Measurements from ENCODE around the gene ADCY9. TPM values are rescaled to one million over a fixed set of nuclear protein-coding genes. Genes with fewer than 3 reads are reported as not detected.

ADCY9 gene
- total and polyA plus RNA-seq, 2 experiments from 2014 or later: 2.2 to 18.3 TPM

DNA sequence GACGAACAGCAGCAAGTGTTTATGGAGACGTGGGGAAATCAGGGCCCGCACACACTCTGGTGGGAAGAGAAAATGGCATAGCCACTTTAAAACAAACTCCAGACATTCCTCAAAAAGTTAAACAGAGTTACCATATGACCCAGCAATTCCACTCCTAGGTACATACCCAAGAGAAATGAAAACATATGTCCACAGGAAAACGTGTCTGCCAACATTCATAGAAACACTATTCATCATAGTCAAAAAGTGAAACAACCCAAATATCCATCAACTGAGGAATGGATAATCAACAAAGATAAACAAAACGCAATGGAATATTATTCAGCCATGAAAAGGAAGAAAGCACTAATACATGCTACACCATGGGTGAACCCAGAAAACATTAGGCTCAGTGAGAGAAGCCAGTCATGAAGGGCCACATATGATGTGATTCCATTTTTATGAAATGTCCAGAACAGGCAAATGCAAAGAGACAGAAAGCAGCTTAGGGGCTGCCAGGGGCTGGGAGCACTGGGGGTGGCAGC is 32.8 kb downstream of the ADCY9 start (continued):
- TF ChIP-seq, protein P1, sequence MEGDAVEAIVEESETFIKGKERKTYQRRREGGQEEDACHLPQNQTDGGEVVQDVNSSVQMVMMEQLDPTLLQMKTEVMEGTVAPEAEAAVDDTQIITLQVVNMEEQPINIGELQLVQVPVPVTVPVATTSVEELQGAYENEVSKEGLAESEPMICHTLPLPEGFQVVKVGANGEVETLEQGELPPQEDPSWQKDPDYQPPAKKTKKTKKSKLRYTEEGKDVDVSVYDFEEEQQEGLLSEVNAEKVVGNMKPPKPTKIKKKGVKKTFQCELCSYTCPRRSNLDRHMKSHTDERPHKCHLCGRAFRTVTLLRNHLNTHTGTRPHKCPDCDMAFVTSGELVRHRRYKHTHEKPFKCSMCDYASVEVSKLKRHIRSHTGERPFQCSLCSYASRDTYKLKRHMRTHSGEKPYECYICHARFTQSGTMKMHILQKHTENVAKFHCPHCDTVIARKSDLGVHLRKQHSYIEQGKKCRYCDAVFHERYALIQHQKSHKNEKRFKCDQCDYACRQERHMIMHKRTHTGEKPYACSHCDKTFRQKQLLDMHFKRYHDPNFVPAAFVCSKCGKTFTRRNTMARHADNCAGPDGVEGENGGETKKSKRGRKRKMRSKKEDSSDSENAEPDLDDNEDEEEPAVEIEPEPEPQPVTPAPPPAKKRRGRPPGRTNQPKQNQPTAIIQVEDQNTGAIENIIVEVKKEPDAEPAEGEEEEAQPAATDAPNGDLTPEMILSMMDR (conservative IDR thresholded peaks at IDR 0.05; ENCODE audit: low read depth in 2 of 2): no peak
- no peak for TF ChIP-seq NANOG (IDR thresholded peaks at IDR 0.05; ENCODE audit: borderline replicate concordance)
- no peak for TF ChIP-seq ZNF114 (CRISPR knock-in tag; IDR thresholded peaks at IDR 0.05)
- no peak for TF ChIP-seq ZNF331 (CRISPR knock-in tag; IDR thresholded peaks at IDR 0.05; ENCODE audit: low read depth)
- no peak for TF ChIP-seq POLR2AphosphoS5 (IDR thresholded peaks at IDR 0.05; ENCODE audit: low read depth)

DNA sequence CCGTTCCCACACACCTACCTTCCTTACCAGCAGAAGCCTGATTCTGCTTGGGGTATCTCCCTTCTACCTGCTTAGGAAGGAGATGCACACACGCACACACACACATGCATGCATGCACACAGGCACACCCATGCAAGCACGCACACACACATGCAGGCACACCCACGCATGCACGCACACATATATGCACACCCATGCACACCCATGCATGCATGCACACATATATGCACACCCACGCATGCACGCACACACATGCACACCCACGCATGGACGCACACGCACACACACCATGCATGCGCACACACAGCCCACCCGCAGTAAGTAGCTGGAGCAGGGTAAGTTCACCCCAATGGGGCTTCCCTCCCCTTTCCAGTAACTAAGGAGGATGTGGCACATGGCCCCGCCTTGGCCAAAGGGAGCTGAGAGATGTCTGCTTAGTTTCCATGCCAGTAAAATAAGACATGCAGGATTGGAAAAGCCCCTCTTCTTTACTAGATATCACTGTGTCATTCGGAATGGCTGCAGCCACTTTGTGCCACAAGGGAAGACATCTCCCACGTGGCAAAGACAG is 33.7 kb downstream of the ADCY9 start:
- no peak overlapping the region for H3K27ac Mint-ChIP-seq
- peaks cover 12% of the 10 kb centered on the region for H3K4me1 Mint-ChIP-seq
- Histone ChIP-seq H4K20me1 (replicated peaks; ENCODE audit: insufficient read depth) (no peaks in the 10 kb centered on the region), H3K4me2 (no peak overlapping the region), H3K36me3 (ENCODE audit: insufficient read depth) (no peaks in the 10 kb centered on the region), H3K27ac (ENCODE audit: low read depth) (no peak overlapping the region), H2AFZ (no peak overlapping the region), H3K79me2 (replicated peaks; ENCODE audit: insufficient read depth) (peaks cover 4% of the 10 kb centered on the region; the same call in 1 of the 2 replicates), H3K9me2 (ENCODE audit: insufficient read depth) (no peaks in the 10 kb centered on the region), H3K4me3 (no peak overlapping the region), H3F3A (replicated peaks; ENCODE audit: low read depth) (0 out of 2 replicates have a peak, but pooled peaks cover 3% of the 10 kb centered on the region), H3K4me1 (ENCODE audit: insufficient read depth) (peaks cover 7% of the 10 kb centered on the region), H3K27me3 (ENCODE audit: insufficient read depth) (no peaks in the 10 kb centered on the region)
- no peaks in the 10 kb centered on the region; the same call in 2 of the 3 replicates for H3K36me3 Mint-ChIP-seq (ENCODE audit: low read depth)
- TF ChIP-seq CREB1 (CRISPR knock-in tag; IDR thresholded peaks at IDR 0.05; ENCODE audit: low read depth): no peak
- no peak for TF ChIP-seq JUNB (IDR thresholded peaks at IDR 0.05; ENCODE audit: unreplicated experiment)
- TF ChIP-seq, protein P2, sequence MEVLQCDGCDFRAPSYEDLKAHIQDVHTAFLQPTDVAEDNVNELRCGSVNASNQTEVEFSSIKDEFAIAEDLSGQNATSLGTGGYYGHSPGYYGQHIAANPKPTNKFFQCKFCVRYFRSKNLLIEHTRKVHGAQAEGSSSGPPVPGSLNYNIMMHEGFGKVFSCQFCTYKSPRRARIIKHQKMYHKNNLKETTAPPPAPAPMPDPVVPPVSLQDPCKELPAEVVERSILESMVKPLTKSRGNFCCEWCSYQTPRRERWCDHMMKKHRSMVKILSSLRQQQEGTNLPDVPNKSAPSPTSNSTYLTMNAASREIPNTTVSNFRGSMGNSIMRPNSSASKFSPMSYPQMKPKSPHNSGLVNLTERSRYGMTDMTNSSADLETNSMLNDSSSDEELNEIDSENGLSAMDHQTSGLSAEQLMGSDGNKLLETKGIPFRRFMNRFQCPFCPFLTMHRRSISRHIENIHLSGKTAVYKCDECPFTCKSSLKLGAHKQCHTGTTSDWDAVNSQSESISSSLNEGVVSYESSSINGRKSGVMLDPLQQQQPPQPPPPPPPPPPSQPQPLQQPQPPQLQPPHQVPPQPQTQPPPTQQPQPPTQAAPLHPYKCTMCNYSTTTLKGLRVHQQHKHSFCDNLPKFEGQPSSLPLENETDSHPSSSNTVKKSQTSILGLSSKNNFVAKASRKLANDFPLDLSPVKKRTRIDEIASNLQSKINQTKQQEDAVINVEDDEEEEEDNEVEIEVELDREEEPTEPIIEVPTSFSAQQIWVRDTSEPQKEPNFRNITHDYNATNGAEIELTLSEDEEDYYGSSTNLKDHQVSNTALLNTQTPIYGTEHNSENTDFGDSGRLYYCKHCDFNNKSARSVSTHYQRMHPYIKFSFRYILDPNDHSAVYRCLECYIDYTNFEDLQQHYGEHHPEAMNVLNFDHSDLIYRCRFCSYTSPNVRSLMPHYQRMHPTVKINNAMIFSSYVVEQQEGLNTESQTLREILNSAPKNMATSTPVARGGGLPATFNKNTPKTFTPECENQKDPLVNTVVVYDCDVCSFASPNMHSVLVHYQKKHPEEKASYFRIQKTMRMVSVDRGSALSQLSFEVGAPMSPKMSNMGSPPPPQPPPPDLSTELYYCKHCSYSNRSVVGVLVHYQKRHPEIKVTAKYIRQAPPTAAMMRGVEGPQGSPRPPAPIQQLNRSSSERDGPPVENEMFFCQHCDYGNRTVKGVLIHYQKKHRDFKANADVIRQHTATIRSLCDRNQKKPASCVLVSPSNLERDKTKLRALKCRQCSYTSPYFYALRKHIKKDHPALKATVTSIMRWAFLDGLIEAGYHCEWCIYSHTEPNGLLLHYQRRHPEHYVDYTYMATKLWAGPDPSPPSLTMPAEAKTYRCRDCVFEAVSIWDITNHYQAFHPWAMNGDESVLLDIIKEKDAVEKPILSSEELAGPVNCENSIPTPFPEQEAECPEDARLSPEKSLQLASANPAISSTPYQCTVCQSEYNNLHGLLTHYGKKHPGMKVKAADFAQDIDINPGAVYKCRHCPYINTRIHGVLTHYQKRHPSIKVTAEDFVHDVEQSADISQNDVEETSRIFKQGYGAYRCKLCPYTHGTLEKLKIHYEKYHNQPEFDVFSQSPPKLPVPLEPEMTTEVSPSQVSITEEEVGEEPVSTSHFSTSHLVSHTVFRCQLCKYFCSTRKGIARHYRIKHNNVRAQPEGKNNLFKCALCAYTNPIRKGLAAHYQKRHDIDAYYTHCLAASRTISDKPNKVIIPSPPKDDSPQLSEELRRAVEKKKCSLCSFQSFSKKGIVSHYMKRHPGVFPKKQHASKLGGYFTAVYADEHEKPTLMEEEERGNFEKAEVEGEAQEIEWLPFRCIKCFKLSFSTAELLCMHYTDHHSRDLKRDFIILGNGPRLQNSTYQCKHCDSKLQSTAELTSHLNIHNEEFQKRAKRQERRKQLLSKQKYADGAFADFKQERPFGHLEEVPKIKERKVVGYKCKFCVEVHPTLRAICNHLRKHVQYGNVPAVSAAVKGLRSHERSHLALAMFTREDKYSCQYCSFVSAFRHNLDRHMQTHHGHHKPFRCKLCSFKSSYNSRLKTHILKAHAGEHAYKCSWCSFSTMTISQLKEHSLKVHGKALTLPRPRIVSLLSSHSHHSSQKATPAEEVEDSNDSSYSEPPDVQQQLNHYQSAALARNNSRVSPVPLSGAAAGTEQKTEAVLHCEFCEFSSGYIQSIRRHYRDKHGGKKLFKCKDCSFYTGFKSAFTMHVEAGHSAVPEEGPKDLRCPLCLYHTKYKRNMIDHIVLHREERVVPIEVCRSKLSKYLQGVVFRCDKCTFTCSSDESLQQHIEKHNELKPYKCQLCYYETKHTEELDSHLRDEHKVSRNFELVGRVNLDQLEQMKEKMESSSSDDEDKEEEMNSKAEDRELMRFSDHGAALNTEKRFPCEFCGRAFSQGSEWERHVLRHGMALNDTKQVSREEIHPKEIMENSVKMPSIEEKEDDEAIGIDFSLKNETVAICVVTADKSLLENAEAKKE (CRISPR knock-in tag; IDR thresholded peaks at IDR 0.05): no peak
- TF ChIP-seq NANOG (IDR thresholded peaks at IDR 0.05; ENCODE audit: borderline replicate concordance): no peak
- TF ChIP-seq ZNF331 (CRISPR knock-in tag; IDR thresholded peaks at IDR 0.05; ENCODE audit: low read depth): no peak
- TF ChIP-seq POLR2AphosphoS5 (IDR thresholded peaks at IDR 0.05; ENCODE audit: low read depth): no peak
- H3K27me3 Mint-ChIP-seq (ENCODE audit: insufficient read depth, low read depth, poor library complexity): peaks cover 5% of the 10 kb centered on the region
- ATAC-seq: no peak
- DNase-seq (ENCODE audit: low spot score): no peak
- no peaks in the 10 kb centered on the region for H3K9me3 Mint-ChIP-seq
- no peak overlapping the region for H3K4me3 Mint-ChIP-seq

All from GM23338 (cell line).